Measurements from ENCODE around the gene TTC28.

GRCh38 chr22:28395920-28396753 is 283.5 kb downstream of the TTC28 start:
- TF ChIP-seq POLR2A (IDR thresholded peaks at IDR 0.05) (no peak), CTCF (IDR thresholded peaks at IDR 0.05) (no peak)

Measured in lower leg skin (tissue), 3 donors.